ENCODE measurements around the gene BRS3. TPM values are rescaled to one million over a fixed set of nuclear protein-coding genes. Genes with fewer than 3 reads are reported as not detected.

BRS3 gene
- total RNA-seq, 2 experiments from 2014 or later = not detected

DNA sequence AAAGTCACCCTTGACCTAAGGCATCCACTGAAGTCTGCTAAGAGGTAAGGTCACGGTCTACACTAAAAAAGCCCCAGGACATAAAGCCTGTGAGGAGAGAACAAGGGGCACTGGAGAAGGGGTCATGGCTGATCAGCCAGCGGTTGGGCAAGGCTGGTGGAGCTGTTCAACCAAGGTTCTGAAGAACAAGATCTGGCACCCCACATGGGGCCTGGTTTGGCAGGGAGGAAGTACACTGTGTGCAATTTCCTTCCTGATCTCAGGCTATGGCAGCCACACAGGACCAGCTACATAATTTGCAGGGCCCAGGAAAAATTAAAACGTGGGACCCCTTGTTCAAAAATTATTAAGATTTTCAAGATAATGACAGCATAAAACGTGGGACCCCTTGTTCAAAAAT lies 14.1 kb upstream of the BRS3 start:
- H3K36me3 ChIP-seq (ENCODE audit: insufficient read depth, low read length) = no peaks in the 10 kb centered on the region
- no peak overlapping the region for H3K4me2 ChIP-seq (ENCODE audit: low read length)
- no peak overlapping the region for H3K4me3 ChIP-seq (ENCODE audit: low read depth, low read length, poor library complexity, severe bottlenecking)
- intact Hi-C loops (cut with micrococcal nuclease; ENCODE audit: unreplicated experiment) = no loop called here
- H4K20me1 ChIP-seq (ENCODE audit: insufficient read depth, low read length) = no peaks in the 10 kb centered on the region
- CTCF ChIA-PET (ENCODE audit: unreplicated experiment) = no interaction called here
- DNase-seq (ENCODE audit: low spot score) = no peak
- no peaks in the 10 kb centered on the region for H3K9me2 ChIP-seq (ENCODE audit: insufficient read depth, low read length)
- BruUV-seq (replicated peaks) = no TSS peak
- POLR2A ChIA-PET = no interaction called here
- no peak overlapping the region for H2AFZ ChIP-seq (ENCODE audit: low read length)
- H3K9me3 ChIP-seq (ENCODE audit: low read length) = no peaks in the 10 kb centered on the region
- no peaks in the 10 kb centered on the region for H3K79me2 ChIP-seq (ENCODE audit: insufficient read depth, low read depth, low read length)
- TF ChIP-seq, protein P1, sequence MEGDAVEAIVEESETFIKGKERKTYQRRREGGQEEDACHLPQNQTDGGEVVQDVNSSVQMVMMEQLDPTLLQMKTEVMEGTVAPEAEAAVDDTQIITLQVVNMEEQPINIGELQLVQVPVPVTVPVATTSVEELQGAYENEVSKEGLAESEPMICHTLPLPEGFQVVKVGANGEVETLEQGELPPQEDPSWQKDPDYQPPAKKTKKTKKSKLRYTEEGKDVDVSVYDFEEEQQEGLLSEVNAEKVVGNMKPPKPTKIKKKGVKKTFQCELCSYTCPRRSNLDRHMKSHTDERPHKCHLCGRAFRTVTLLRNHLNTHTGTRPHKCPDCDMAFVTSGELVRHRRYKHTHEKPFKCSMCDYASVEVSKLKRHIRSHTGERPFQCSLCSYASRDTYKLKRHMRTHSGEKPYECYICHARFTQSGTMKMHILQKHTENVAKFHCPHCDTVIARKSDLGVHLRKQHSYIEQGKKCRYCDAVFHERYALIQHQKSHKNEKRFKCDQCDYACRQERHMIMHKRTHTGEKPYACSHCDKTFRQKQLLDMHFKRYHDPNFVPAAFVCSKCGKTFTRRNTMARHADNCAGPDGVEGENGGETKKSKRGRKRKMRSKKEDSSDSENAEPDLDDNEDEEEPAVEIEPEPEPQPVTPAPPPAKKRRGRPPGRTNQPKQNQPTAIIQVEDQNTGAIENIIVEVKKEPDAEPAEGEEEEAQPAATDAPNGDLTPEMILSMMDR (conservative IDR thresholded peaks at IDR 0.05; ENCODE audit: low read length) = no peak
- TF ChIP-seq EZH2phosphoT487 (IDR thresholded peaks at IDR 0.05; ENCODE audit: borderline replicate concordance, low read depth, low read length) = no peak
- no peaks in the 10 kb centered on the region for H3K4me1 ChIP-seq (ENCODE audit: insufficient read depth, low read length, poor library complexity, severe bottlenecking)
- H3K27ac ChIP-seq (ENCODE audit: low read depth, low read length, poor library complexity, severe bottlenecking) = no peak overlapping the region

DNA sequence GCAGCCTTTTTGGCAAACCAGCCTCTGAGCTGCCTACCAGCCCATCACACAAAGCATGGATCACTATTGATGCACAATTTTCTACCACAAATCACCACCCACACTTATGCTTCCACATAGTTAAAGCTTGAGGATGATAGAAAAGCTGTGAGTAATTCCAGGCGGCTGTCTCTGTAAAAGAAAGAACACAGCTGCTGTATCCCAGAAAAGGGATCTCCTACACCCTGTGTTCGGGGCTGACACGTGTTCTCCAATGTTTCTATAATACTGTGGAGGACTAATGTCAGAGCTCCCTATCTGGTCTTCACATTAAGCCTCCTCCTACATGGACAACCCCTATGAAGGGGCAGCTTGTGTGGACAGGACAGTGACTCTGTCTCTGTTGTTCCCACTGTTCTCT lies 12.5 kb upstream of the BRS3 start:
- H3K9me2 ChIP-seq (ENCODE audit: insufficient read depth, low read length) = no peaks in the 10 kb centered on the region
- H3K79me2 ChIP-seq (ENCODE audit: insufficient read depth, low read depth, low read length) = no peaks in the 10 kb centered on the region
- no peaks in the 10 kb centered on the region for H4K20me1 ChIP-seq (ENCODE audit: insufficient read depth, low read length)
- H3K4me2 ChIP-seq (ENCODE audit: low read length) = no peak overlapping the region
- no peak overlapping the region for H2AFZ ChIP-seq (ENCODE audit: low read length)
- H3K4me1 ChIP-seq (ENCODE audit: insufficient read depth, low read length, poor library complexity, severe bottlenecking) = no peaks in the 10 kb centered on the region
- no peak overlapping the region for H3K4me3 ChIP-seq (ENCODE audit: low read depth, low read length, poor library complexity, severe bottlenecking)
- no peaks in the 10 kb centered on the region for H3K36me3 ChIP-seq (ENCODE audit: insufficient read depth, low read length)
- no peak for DNase-seq (ENCODE audit: low spot score)
- no peak for TF ChIP-seq EZH2phosphoT487 (IDR thresholded peaks at IDR 0.05; ENCODE audit: borderline replicate concordance, low read depth, low read length)
- TF ChIP-seq, protein P1 (conservative IDR thresholded peaks at IDR 0.05; ENCODE audit: low read length) = no peak
- CTCF ChIA-PET (ENCODE audit: unreplicated experiment) = no interaction called here
- no peaks in the 10 kb centered on the region for H3K9me3 ChIP-seq (ENCODE audit: low read length)
- no peak overlapping the region for H3K27ac ChIP-seq (ENCODE audit: low read depth, low read length, poor library complexity, severe bottlenecking)
- no TSS peak for BruUV-seq (replicated peaks)
- POLR2A ChIA-PET = interaction anchor here (0.9 kb wide), 1 partner anchor 8 kb away, joined by 3 read pairs; no protein-coding TSS in a partner anchor
- intact Hi-C loops (cut with micrococcal nuclease; ENCODE audit: unreplicated experiment) = no loop called here

DNA sequence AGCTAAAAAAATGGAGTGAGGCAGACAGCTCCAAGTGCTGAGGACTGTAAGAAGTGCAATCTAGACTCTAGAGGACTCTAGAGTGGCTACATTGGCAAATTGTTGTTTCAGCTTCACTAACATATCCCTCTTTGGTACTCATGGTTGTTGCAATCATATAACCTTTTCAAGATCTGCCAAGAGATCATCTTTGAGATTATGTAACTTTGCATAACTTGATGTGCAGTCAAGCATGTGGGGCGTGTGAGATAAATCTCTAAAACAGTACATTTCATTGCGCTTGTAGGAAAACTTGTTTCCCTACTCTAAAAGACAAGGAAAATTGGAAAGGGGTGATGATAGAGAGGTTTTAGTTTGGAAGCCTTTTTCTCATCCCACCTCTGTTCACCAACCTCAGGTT lies 11.2 kb upstream of the BRS3 start:
- H3K36me3 ChIP-seq (ENCODE audit: insufficient read depth, low read length) = no peaks in the 10 kb centered on the region
- H3K79me2 ChIP-seq (ENCODE audit: insufficient read depth, low read depth, low read length) = no peaks in the 10 kb centered on the region
- H4K20me1 ChIP-seq (ENCODE audit: insufficient read depth, low read length) = no peaks in the 10 kb centered on the region
- no peak overlapping the region for H3K27ac ChIP-seq (ENCODE audit: low read depth, low read length, poor library complexity, severe bottlenecking)
- no peak overlapping the region for H3K4me2 ChIP-seq (ENCODE audit: low read length)
- H3K4me3 ChIP-seq (ENCODE audit: low read depth, low read length, poor library complexity, severe bottlenecking) = no peak overlapping the region
- no peaks in the 10 kb centered on the region for H3K9me3 ChIP-seq (ENCODE audit: low read length)
- ChIA-PET CTCF (ENCODE audit: unreplicated experiment) (no interaction called here), POLR2A (no interaction called here)
- no peaks in the 10 kb centered on the region for H3K4me1 ChIP-seq (ENCODE audit: insufficient read depth, low read length, poor library complexity, severe bottlenecking)
- TF ChIP-seq, protein P1 (conservative IDR thresholded peaks at IDR 0.05; ENCODE audit: low read length) = no peak
- no peak for TF ChIP-seq EZH2phosphoT487 (IDR thresholded peaks at IDR 0.05; ENCODE audit: borderline replicate concordance, low read depth, low read length)
- no peaks in the 10 kb centered on the region for H3K9me2 ChIP-seq (ENCODE audit: insufficient read depth, low read length)
- intact Hi-C loops (cut with micrococcal nuclease; ENCODE audit: unreplicated experiment) = no loop called here
- no TSS peak for BruUV-seq (replicated peaks)
- no peak for DNase-seq (ENCODE audit: low spot score)
- no peak overlapping the region for H2AFZ ChIP-seq (ENCODE audit: low read length)
